ENCODE data around the gene B4GALT1.

DNA sequence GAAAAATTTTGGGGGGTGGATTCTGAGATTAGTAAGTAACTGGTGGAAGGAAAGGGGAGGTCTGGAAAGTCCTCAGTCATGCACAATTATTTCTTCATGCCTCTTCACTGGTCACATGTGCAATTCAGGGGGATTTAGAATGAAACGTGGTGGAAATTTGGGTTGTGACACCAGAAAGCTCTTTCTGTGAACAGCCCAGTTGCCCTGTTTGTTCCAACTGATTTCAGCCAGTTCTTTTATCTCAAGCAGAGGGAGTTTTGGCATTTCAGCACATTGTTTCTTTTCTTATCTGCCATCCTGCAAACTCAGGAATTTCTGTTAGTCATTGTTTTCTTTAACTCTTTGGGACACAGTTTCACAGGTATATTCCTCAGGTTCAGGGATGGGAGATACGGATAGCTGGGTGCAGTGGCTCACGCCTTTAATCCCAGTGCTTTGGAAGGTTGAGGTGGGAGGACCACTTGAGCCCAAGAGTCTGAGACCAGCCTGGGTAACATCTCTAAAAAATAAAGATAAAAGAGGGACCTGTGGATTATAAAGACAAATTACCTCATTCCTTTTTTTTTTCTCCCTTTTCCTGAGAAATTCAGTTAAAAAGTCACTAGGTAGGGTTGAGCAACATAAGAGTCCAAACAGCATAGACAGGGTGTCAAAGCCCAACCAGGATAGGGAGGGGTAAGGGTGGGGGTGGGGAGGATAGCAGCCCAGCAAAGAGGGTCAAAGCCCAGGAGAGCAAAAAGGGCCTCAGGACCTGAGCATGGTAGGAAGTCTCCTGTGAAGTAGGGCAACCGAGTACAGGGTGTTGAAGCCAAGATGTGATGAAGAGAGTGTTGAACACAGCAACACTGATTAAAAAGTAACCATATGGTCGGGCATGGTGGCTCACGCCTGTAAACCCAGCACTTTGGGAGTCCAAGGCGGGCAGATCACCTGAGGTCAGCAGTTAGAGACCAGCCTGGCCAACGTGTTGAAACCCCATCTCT lies 5.4 kb upstream of the B4GALT1 start:
- no peak for TF ChIP-seq ZNF219 (CRISPR knock-in tag; IDR thresholded peaks at IDR 0.05; ENCODE audit: borderline replicate concordance)
- TF ChIP-seq, protein P1, sequence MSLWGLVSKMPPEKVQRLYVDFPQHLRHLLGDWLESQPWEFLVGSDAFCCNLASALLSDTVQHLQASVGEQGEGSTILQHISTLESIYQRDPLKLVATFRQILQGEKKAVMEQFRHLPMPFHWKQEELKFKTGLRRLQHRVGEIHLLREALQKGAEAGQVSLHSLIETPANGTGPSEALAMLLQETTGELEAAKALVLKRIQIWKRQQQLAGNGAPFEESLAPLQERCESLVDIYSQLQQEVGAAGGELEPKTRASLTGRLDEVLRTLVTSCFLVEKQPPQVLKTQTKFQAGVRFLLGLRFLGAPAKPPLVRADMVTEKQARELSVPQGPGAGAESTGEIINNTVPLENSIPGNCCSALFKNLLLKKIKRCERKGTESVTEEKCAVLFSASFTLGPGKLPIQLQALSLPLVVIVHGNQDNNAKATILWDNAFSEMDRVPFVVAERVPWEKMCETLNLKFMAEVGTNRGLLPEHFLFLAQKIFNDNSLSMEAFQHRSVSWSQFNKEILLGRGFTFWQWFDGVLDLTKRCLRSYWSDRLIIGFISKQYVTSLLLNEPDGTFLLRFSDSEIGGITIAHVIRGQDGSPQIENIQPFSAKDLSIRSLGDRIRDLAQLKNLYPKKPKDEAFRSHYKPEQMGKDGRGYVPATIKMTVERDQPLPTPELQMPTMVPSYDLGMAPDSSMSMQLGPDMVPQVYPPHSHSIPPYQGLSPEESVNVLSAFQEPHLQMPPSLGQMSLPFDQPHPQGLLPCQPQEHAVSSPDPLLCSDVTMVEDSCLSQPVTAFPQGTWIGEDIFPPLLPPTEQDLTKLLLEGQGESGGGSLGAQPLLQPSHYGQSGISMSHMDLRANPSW (CRISPR knock-in tag; conservative IDR thresholded peaks at IDR 0.05; ENCODE audit: low read depth) = no peak
- TF ChIP-seq CTCF (IDR thresholded peaks at IDR 0.05) = no peak
- TF ChIP-seq ESRRA (CRISPR knock-in tag; IDR thresholded peaks at IDR 0.05; ENCODE audit: borderline replicate concordance) = no peak
- TF ChIP-seq, protein P2, sequence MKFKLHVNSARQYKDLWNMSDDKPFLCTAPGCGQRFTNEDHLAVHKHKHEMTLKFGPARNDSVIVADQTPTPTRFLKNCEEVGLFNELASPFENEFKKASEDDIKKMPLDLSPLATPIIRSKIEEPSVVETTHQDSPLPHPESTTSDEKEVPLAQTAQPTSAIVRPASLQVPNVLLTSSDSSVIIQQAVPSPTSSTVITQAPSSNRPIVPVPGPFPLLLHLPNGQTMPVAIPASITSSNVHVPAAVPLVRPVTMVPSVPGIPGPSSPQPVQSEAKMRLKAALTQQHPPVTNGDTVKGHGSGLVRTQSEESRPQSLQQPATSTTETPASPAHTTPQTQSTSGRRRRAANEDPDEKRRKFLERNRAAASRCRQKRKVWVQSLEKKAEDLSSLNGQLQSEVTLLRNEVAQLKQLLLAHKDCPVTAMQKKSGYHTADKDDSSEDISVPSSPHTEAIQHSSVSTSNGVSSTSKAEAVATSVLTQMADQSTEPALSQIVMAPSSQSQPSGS (CRISPR knock-in tag; IDR thresholded peaks at IDR 0.05; ENCODE audit: borderline replicate concordance, low read depth) = no peak
- TF ChIP-seq, protein P3, sequence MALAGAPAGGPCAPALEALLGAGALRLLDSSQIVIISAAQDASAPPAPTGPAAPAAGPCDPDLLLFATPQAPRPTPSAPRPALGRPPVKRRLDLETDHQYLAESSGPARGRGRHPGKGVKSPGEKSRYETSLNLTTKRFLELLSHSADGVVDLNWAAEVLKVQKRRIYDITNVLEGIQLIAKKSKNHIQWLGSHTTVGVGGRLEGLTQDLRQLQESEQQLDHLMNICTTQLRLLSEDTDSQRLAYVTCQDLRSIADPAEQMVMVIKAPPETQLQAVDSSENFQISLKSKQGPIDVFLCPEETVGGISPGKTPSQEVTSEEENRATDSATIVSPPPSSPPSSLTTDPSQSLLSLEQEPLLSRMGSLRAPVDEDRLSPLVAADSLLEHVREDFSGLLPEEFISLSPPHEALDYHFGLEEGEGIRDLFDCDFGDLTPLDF (CRISPR knock-in tag; IDR thresholded peaks at IDR 0.05) = no peak
- TF ChIP-seq FOXP4 (CRISPR knock-in tag; IDR thresholded peaks at IDR 0.05) = no peak
- TF ChIP-seq NFE2L1 (CRISPR knock-in tag; IDR thresholded peaks at IDR 0.05) = no peak
- TF ChIP-seq KAT7 (CRISPR knock-in tag; IDR thresholded peaks at IDR 0.05; ENCODE audit: borderline replicate concordance) = no peak

Measured in WTC11 (cell line).